Neural cell (in vitro differentiated cells): ENCODE measurements around the gene IFNA7. TPM values are rescaled to one million over a fixed set of nuclear protein-coding genes. Genes with fewer than 3 reads are reported as not detected.
"Not testable (repeated sequence)": the region's sequence is repeated elsewhere in the genome, so short reads cannot be mapped to it uniquely, and the experiment has no call there.

ENCODE experiments used
- H2AFZ ChIP-seq: fragments of 200-600, 300-800 bp; sonication (generic), shearing (Covaris generic); 2 replicates; pipeline ENCODE4 v1.6.0; 2014; ENCODE audit warnings: low read depth, mild to moderate bottlenecking, antibody characterized with exemption, low read length, moderate library complexity
- H3F3A ChIP-seq: fragments of 200-600 bp; shearing (Covaris generic); 2 replicates; pipeline ENCODE4 v1.6.1; 2016; ENCODE audit warnings: mild to moderate bottlenecking, moderate library complexity, mixed read lengths, antibody characterized with exemption, low read length; ENCODE audit not compliant: insufficient read depth, poor library complexity, severe bottlenecking
- H3K27ac ChIP-seq: fragments of 200-600, 300-800 bp; sonication (generic), shearing (Covaris generic); 2 replicates; pipeline ENCODE4 v1.5.1; 2014; ENCODE audit warnings: mild to moderate bottlenecking, low read length, moderate library complexity
- H3K27me3 ChIP-seq: fragments of 300-800, 200-600 bp; sonication (generic), shearing (Covaris generic); 2 replicates; pipeline ENCODE4 v1.6.0; 2014; ENCODE audit warnings: mild to moderate bottlenecking, low read depth, low read length, moderate library complexity; ENCODE audit not compliant: insufficient read depth
- H3K36me3 ChIP-seq: fragments of 300-800, 200-600 bp; sonication (generic), shearing (Covaris generic); 2 replicates; pipeline ENCODE4 v1.5.1; 2014; ENCODE audit warnings: mild to moderate bottlenecking, antibody characterized with exemption, low read length, moderate library complexity; ENCODE audit not compliant: insufficient read depth
- H3K4me2 ChIP-seq: fragments of 300-800, 200-600 bp; sonication (generic), shearing (Covaris generic); 2 replicates; pipeline ENCODE4 v1.6.0; 2014; ENCODE audit warnings: mild to moderate bottlenecking, low read length
- H3K4me3 ChIP-seq: fragments of 300-800, 200-600 bp; sonication (generic), shearing (Covaris generic); 2 replicates; pipeline ENCODE4 v1.5.1; 2014; ENCODE audit warnings: mild to moderate bottlenecking, low read length, moderate library complexity
- H3K79me2 ChIP-seq: fragments of 200-600 bp; shearing (Covaris generic); replicated peaks from 2 replicates; pipeline ENCODE4 v1.6.0; 2014; ENCODE audit warnings: mild to moderate bottlenecking, low read length, moderate library complexity; ENCODE audit not compliant: insufficient read depth
- H3K9ac ChIP-seq: fragments of 300-800, 200-600 bp; sonication (generic), shearing (Covaris generic); 2 replicates; pipeline ENCODE4 v1.6.1; 2016; ENCODE audit warnings: mild to moderate bottlenecking, low read length, mixed read lengths
- H3K9me2 ChIP-seq: fragments of 200-600 bp; shearing (Covaris generic); 2 replicates; pipeline ENCODE4 v1.6.1; 2016; ENCODE audit warnings: mild to moderate bottlenecking, low read length, mixed read lengths; ENCODE audit not compliant: insufficient read depth
- H3K9me3 ChIP-seq: fragments of 200-600, 300-800 bp; sonication (generic), shearing (Covaris generic); 2 replicates; pipeline ENCODE4 v1.6.1; 2016; ENCODE audit warnings: mild to moderate bottlenecking, mixed run types, low read length, moderate library complexity, mixed read lengths
- H4K20me1 ChIP-seq: fragments of 200-600 bp; shearing (Covaris generic); 2 replicates; pipeline ENCODE4 v1.6.1; 2016; ENCODE audit warnings: mild to moderate bottlenecking, mixed run types; ENCODE audit not compliant: insufficient read depth
- EP300 ChIP-seq: fragments of 450-650 bp; conservative IDR thresholded peaks from 2 replicates; pipeline ENCODE4 v1.6.1; 2014; ENCODE audit warnings: antibody characterized with exemption, mild to moderate bottlenecking, moderate library complexity; ENCODE audit not compliant: poor library complexity, severe bottlenecking
- EZH2 ChIP-seq: fragments of 200-600, 300-800 bp; shearing (Covaris generic), sonication (generic); IDR thresholded peaks from 2 replicates; pipeline ENCODE4 v1.6.1; 2014; ENCODE audit warnings: antibody characterized with exemption, low read length, borderline replicate concordance, mild to moderate bottlenecking; ENCODE audit not compliant: insufficient read depth, poor library complexity, severe bottlenecking
- MXI1 ChIP-seq: fragments of 450-650 bp; conservative IDR thresholded peaks from 2 replicates; pipeline ENCODE4 v1.6.1; 2014; ENCODE audit warnings: antibody characterized with exemption, mild to moderate bottlenecking; ENCODE audit not compliant: poor library complexity, severe bottlenecking
- POLR2AphosphoS5 ChIP-seq: IDR thresholded peaks from 2 replicates; pipeline ENCODE4 v1.6.1; 2012
- RAD21 ChIP-seq: fragments of 450-650 bp; conservative IDR thresholded peaks from 2 replicates; pipeline ENCODE4 v1.6.1; 2014; ENCODE audit warnings: antibody characterized with exemption, mild to moderate bottlenecking, moderate library complexity
- SMC3 ChIP-seq: fragments of 450-650 bp; conservative IDR thresholded peaks from 2 replicates; pipeline ENCODE4 v1.6.1; 2014; ENCODE audit warnings: antibody characterized with exemption, mild to moderate bottlenecking, moderate library complexity; ENCODE audit not compliant: poor library complexity
- TAF1 ChIP-seq: IDR thresholded peaks from 2 replicates; pipeline ENCODE4 v1.6.1; 2012; ENCODE audit warnings: low read depth
- polyA plus RNA-seq: library from polyadenylated mRNA; depleted of rRNA; stranded (reverse); fragments of >200 nt; gene quantifications from 2 replicates; pipeline ENCODE4 v1.2.3, GENCODE V29; 2014
- TF ChIP-seq, protein P1 (sequence below): fragments of 450-650 bp; IDR thresholded peaks from 2 replicates; pipeline ENCODE4 v1.5.1; 2014; ENCODE audit warnings: antibody characterized with exemption, mild to moderate bottlenecking, moderate library complexity; ENCODE audit not compliant: poor library complexity, severe bottlenecking
- TF ChIP-seq, protein P2 (sequence below): IDR thresholded peaks from 2 replicates; pipeline ENCODE4 v1.6.1; 2012; ENCODE audit warnings: borderline replicate concordance

Gene IFNA7
- polyA plus RNA-seq, 1 donor from 2014 or later: not detected

DNA sequence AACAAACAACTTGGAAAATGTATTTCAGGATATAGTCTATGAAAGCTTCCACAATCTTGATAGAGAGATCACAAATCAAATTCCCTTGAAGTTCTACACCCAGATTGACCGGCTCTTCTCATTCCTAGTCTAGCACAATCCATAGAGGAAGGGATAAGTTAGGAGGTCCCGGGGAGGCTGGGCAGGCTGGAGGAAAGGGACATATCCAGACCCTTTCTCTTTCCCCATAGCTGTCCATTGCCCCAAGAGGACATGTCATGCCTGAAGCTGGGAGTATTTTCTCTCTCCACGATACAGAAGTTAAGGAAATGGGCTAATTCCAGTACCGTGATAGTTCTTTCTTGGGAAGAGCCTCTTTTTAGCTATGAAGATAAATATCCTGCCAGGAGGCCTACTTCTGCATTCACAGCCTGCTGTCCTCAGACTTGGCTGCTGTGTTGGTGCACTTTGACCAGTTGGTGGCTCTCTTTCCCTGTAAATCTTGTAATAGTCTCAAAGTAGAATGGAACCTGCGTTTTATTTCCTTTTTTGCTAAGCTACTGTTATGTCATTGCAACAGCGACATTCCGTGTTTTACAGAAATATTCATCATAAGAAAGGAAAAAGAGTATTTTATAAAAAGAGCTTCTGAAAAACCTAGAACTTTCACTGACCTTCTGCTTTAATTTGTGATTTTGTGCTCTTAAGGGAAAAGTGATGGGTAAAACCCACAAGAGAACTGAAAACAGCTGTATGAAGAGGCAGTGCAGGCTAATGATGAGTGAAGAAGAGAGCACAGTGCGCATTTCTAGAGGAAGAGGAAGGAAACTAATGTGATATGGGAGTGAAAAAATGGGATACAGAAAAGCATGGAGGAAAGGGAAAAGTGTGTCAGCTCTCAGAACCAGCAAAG is 33.7 kb upstream of the IFNA7 start:
- H3K4me2 ChIP-seq, H3K27ac ChIP-seq, H3K4me3 ChIP-seq, H3K36me3 ChIP-seq, H2AFZ ChIP-seq, H3K9ac ChIP-seq, H3F3A ChIP-seq, H3K79me2 ChIP-seq, H3K9me3 ChIP-seq, H3K27me3 ChIP-seq, H4K20me1 ChIP-seq, H3K9me2 ChIP-seq: not testable (repeated sequence)
- TF ChIP-seq SMC3 (peak; percentile 56), RAD21 (peak; percentile 64)
- TF ChIP-seq, protein P1, sequence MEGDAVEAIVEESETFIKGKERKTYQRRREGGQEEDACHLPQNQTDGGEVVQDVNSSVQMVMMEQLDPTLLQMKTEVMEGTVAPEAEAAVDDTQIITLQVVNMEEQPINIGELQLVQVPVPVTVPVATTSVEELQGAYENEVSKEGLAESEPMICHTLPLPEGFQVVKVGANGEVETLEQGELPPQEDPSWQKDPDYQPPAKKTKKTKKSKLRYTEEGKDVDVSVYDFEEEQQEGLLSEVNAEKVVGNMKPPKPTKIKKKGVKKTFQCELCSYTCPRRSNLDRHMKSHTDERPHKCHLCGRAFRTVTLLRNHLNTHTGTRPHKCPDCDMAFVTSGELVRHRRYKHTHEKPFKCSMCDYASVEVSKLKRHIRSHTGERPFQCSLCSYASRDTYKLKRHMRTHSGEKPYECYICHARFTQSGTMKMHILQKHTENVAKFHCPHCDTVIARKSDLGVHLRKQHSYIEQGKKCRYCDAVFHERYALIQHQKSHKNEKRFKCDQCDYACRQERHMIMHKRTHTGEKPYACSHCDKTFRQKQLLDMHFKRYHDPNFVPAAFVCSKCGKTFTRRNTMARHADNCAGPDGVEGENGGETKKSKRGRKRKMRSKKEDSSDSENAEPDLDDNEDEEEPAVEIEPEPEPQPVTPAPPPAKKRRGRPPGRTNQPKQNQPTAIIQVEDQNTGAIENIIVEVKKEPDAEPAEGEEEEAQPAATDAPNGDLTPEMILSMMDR: peak; percentile 69

DNA sequence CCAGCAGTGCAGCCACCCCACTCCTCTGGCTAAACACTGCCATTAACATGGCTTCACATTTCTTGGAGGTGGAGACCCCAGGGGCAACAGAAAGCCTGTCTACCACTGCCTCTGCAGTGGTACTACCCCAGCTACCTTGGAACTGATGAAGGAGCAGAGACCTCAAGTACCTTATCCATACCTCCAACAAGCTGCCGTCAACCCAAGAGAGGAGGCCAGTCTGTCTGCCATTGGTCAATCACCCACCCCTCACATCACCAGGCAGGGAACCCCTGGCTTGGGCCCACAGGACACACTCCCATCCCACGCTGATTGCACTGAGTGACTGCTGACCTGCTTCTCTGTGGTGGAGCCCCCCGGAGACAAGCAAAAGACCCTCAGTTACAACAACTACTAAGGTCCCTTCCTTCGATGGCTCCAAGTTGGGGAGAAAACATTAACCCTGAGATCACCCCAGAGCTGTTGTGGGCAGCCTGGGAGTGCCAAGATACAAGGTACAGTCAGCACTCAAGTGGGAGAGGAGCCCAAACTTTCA is 32.2 kb upstream of the IFNA7 start:
- Histone ChIP-seq H3K79me2 (no peaks in the 10 kb centered on the region), H3K36me3 (no peaks in the 10 kb centered on the region), H3K4me3 (no peak overlapping the region), H3K9ac (no peak overlapping the region), H3K9me3 (no peaks in the 10 kb centered on the region), H3K4me2 (no peak overlapping the region), H3K27me3 (no peaks in the 10 kb centered on the region), H4K20me1 (no peaks in the 10 kb centered on the region), H3F3A (no peaks in the 10 kb centered on the region), H3K27ac (no peak overlapping the region), H3K9me2 (no peaks in the 10 kb centered on the region), H2AFZ (no peak overlapping the region)
- TF ChIP-seq SMC3 (no peak), EP300 (no peak), EZH2 (no peak), RAD21 (no peak), POLR2AphosphoS5 (no peak), TAF1 (no peak), MXI1 (no peak)
- TF ChIP-seq, protein P1: no peak
- TF ChIP-seq, protein P2, sequence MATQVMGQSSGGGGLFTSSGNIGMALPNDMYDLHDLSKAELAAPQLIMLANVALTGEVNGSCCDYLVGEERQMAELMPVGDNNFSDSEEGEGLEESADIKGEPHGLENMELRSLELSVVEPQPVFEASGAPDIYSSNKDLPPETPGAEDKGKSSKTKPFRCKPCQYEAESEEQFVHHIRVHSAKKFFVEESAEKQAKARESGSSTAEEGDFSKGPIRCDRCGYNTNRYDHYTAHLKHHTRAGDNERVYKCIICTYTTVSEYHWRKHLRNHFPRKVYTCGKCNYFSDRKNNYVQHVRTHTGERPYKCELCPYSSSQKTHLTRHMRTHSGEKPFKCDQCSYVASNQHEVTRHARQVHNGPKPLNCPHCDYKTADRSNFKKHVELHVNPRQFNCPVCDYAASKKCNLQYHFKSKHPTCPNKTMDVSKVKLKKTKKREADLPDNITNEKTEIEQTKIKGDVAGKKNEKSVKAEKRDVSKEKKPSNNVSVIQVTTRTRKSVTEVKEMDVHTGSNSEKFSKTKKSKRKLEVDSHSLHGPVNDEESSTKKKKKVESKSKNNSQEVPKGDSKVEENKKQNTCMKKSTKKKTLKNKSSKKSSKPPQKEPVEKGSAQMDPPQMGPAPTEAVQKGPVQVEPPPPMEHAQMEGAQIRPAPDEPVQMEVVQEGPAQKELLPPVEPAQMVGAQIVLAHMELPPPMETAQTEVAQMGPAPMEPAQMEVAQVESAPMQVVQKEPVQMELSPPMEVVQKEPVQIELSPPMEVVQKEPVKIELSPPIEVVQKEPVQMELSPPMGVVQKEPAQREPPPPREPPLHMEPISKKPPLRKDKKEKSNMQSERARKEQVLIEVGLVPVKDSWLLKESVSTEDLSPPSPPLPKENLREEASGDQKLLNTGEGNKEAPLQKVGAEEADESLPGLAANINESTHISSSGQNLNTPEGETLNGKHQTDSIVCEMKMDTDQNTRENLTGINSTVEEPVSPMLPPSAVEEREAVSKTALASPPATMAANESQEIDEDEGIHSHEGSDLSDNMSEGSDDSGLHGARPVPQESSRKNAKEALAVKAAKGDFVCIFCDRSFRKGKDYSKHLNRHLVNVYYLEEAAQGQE: no peak
